Hypothalamus (tissue), 51 donors: ENCODE measurements around the gene PLD2.
A peak's percentile ranks its signal among the peaks of the same experiment; 100 is the strongest.
"Not testable (repeated sequence)": the region's sequence is repeated elsewhere in the genome, so short reads cannot be mapped to it uniquely, and the experiment has no call there.

Source experiments
- DNase-seq, 51 donors: peaks; one replicate each; lab custom pipeline; 2025; lab: John Stamatoyannopoulos, UW

PLD2 gene

DNA sequence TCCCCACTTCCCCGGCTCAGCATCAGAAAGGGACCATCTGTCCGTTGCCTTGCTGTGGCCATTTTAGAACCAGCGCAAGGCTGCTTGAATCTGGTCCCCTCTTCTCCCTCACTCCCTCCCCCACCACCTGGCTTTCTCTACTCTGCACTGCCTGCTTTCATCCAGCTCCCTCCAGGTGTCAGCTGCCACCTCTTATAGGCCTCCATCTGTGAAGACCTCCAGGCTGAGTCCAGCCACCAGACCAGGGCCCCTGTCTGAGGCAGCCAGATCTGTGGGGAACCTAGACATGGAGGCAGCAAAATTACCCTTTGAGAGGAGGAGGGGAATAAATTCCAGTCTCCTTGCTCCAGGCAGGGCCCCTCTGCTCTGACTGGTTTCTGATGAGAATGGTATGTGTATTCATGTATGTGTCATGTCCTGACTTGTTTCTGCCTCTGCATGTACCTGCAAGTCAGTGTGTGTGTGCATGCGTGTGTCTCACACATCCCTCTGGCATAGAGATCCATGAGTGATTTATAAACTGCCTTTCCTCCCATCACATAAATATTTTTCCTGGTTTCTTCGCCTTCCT, 47.2 kb downstream of the PLD2 start:
- DNase-seq: peak in 1 of 51 donors; percentile 29

DNA sequence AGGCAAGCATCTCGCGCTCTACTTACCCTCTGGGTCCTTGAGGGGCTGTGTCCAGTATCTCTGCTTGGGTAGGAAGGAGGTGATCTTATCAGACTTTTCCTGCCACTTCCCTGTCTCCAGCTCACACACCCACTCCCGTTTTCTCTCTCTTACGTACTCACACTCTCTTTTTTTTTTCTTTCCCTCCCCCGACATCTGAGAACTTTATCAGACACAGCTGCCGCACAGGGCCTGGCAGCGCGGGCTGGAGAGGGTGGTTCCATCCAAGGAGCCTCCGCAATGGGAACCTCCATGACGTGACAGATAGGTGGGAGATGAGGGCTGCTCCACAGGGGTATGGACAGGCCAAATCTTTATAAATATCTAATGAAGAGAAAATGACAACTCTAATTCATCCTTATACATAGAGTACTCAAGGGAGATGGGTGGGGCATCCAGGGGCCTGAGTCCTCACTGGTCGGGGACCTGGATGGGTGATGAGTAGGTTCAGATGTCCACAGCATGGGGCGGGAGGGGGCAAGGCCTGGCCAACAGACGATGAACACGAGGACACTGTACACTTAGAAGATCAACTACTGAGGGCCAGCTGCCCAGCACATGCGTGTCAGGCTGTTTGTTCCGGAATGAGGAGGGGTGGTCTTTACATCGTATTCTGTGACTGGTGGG, 49.5 kb downstream of the PLD2 start:
- DNase-seq: peak in 4 of 51 donors; percentile 38 to 60 (median 50)

DNA sequence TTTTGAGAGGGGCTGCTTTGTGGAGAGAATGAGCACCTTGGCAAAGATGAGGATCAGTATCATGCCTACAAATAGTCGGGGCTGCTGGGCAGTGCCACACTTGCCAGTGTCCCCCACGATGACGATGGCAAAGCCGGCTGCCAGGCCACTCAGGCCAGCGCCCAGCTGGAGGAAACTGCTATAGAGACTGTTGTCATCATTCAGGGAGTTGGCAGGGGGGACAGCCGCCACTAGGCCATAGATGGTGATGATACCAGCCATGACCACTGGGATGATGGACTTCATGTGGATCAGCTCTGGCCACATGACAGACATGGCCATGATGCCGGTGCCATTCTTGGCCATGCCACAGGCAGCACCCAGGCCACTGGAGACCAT, 50.0 kb downstream of the PLD2 start:
- DNase-seq: peak in 35 of 51 donors; percentile 17 to 79 (median 48)

DNA sequence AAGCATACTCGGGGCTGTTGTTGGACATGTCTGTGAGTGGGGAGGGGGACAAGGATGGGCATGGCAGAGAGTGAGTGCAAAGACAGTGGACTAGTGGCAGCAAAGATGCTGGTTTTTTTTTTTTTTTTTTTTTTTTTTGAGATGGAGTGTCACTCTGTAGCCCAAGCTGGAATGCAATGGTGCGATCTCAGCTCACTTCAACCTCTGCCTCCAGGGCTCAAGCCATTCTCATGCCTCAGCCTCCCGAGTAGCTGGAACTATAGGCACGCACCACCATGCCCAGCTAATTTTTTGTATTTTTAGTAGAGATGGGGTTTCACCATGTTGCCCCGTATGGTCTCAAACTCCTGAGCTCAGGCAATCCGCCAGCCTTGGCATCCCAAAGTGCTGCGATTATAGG, 50.4 kb downstream of the PLD2 start:
- DNase-seq: not testable (repeated sequence)

DNA sequence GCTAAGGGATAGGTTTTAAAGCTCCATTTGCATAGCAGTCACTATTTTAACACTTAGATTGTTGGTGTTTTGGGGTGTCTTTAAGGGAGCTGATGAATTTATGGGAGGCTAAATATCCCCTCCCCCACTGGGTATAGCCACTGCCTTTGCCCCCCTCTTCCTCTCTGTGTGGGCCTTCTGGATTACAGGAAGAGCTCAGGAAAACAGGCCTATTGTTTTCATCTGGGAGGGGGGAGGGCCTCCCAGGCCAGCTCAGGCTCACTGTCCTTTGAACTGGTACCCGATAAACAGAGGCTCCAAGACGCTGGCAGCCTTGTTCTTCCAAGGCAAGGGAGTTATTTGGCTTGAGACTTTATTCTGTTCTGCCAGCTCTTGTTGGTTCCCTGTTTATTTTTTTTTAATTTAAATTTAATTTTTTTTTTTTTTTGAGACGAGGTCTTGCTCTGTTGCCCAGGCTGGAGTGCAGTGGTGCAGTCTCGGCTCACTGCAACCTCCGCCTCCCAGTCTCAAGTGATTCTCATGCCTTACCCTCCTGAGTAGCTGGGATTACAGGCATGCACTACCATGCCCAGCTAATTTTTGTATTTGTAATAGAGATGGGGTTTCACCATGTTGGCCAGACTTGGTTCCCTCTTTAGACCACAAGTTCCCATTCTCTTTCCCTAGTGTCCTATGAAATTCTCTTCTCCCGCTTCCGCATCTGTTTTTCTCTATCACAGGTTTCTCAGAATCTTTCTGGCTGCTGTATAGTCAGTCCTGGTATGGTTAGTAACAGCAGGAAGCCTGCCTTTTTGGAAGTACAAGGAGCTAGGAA, 51.3 kb downstream of the PLD2 start:
- peak in 38 of 51 donors; percentile 10 to 88 (median 57) for DNase-seq

DNA sequence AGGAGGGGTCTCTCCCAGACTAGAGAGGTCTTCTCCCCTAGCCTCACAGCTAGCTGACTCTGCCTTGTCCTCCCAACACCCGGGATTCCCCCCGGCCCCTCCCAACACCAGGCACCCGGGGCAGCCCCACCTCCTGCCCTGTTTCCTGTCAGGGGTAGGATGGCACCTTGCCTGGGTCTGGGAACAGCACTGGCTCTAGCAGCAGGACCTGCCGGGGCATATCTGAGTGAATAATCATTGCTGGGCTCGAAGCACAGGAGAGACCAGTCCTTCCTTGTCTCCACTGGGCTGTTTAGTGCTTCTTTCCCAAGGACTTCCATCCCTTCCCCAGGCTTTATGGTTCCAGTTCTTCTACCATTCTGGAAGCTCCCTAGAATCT, 51.9 kb downstream of the PLD2 start:
- DNase-seq: peak in 37 of 51 donors; percentile 18 to 71 (median 44)

DNA sequence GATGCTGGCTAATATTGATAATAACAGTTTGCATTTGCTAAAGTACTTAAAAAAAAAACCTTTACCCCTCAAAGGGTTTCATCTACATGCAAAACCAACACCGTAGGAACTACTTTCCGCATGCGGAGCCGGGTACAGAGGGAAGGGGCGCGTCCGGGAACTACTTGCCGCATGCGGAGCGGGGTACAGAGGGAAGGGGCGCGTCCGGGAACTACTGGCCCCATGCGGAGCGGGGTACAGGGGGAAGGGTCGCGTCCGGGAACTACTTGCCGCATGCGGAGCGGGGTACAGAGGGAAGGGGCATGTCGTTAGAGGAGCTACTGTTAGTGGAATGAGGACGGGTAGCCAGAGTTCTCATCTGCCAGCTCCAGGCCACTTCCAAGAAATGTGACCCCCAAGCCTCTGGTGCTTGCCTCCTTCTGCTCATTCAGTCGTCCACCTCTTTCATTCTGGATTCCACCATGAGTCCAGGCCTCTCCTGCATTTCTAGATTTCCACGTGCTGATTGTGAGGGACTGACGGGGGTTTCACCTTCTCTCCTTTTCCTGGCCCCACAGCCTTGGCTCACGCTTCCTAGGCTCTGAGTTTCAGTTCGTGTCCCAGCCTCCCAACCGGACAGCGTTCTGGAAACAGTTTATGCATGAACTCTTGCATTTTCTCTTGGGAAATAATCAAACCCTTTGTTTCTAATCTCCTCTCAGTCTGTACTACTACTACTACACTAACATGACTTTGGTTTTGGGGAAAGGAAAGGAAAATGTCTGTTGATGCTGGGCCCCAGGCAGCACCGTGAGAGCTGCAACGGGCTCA, 53.1 kb downstream of the PLD2 start:
- peak in 8 of 51 donors; percentile 19 to 58 (median 32) for DNase-seq

DNA sequence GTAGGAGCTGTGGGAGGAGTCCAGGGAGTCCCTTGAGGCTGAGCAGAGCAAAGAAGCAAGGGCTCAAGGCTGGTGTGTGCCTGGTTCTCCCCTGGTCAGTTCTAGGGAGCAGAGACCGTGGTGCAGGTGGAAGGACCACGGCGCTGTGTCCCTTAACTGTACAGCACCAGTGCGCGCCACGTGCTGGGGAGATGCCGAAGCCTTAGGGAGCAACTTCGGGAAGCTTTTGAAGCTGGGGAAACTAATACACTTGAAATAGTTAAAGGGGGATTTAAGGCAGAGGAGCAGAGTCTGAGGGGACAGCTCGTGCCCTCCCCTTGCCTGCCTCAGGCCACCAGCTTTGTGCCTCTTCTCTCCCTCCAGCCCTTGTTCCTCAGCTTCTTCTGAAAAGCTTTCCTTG, 53.7 kb downstream of the PLD2 start:
- DNase-seq: no peak

DNA sequence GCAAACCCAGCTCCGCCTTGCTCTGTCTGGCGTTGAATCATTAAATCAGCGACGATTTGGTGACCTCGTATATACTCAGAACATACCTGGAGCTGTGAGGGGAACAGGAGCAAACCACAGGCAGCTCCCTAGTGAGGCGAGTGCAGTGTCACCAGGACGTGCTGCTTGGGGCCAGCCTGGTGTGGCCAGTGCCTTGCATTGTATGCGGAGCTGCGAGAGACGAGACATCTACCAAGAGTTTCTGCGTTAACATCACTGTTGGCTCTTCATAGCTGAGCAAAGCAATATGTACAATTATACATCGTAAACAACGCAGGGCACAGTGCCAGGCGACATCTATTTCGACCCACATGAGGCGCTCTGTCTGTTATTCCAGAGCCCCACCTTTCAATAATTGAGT, 54.1 kb downstream of the PLD2 start:
- DNase-seq: peak in 5 of 51 donors; percentile 14 to 47 (median 30)

DNA sequence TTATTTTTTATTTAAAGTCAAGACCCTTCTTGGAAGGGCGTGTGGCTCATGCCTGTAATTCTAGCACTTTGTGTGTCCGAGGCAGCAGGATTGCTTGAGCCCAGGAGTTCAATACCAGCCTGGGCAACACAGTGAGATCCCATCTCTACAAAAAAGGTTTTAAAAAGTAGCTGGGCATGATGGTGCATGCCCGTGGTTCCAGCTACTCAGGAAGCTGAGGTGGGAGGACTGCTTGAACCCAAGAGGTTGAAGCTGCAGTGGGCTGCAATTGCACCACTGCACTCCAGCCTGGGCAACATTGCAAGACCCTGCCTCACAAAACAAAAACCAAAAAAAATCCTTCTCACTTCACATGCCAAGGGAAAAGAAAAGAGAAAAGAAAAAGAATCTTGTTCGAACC, 55.8 kb downstream of the PLD2 start:
- DNase-seq: no peak

DNA sequence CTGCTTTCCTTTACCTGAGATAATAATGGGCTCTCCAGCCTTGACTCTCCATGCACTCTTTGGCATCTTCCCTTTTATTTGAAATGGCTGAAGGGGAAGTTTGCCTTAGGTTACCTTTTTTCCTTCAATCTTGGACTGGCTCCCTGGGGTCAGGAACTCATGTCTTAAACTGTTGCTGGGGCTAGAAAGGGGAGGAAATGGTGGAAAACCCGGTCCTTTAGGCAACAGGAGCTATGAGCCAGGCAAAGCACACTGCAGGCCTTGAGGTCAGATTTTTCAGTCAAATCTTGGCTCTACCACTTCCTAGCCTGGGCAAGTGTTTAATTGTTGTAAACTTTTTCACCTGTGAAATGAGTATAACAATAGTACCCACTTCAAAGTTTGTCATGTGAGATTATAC, 56.4 kb downstream of the PLD2 start:
- DNase-seq: no peak

DNA sequence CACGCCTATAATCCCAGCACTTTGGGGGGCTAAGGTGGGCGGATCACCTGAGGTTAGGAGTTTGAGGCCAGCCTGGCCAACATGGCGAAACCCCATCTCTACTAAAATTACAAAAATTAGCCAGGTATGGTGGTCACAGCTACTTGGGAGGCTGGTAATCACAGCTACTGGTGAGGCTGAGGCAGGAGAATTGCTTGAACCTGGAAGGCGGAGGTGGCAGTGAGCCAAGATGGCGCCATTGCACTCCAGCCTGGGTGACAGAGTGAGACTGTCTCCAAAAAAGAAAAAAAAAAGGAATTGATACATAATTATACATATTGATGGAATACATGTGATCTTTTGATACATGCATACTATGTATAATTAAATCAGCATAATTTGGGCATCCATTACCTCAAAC, 60.6 kb downstream of the PLD2 start:
- DNase-seq: not testable (repeated sequence)

DNA sequence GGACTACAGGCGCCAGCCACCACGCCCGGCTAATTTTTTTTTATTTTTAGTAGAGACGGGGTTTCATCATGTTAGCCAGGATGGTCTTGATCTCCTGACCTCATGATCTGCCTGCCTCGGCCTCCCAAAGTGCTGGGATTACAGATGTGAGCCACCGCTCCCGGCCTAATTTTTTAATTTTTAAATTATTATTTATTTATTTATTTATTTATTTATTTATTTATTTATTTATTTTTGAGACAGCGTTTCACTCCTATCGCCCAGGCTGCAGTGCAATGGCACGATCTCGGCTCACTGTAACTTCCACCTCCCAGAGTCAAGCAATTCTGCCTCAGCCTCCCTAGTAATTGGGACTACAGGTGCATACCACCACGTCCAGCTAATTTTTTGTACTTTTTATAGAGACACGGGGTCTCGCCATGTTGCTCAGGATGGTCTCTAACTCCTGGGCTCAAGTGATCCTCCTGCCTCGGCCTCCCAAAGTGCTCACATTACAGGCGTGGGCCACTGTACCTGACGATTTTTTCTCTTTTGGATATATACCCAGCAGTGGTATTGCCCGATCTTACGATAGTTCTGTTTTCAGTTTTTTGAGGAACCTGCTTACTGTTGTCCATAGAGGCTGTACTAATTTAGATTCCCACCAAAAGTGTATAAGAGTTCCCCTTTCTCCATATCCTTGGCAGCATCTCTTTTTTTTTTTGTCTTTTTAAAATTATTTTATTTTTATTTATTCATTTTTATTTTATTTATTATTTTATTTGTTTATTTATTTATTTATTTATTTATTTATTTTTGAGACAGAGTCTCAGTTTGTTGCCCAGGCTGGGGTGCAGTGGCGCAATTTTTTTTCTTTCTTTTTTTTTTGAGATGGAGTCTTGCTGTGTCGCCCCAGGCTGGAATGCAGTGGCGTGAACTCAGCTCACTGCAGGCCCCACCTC, 62.4 kb downstream of the PLD2 start:
- not testable (repeated sequence) for DNase-seq

DNA sequence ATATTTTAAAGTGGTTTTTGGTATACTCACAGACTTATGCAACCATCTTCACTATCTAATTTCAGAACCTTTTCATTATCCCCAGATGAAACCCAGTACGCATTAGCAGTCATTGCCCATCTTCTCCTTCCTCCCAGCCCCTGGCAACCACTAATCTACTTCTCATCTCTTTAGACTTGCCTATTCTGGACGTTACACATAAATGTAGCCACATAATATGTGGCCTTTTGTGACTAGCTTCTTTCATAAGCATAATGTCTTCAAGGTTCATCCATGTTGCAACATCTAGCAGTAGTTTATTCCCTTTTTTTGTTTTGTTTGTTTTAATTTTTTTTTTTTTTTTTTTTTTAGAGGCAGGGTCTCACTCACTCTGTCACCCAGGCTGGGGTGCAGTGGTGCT, 63.9 kb downstream of the PLD2 start:
- no peak for DNase-seq

DNA sequence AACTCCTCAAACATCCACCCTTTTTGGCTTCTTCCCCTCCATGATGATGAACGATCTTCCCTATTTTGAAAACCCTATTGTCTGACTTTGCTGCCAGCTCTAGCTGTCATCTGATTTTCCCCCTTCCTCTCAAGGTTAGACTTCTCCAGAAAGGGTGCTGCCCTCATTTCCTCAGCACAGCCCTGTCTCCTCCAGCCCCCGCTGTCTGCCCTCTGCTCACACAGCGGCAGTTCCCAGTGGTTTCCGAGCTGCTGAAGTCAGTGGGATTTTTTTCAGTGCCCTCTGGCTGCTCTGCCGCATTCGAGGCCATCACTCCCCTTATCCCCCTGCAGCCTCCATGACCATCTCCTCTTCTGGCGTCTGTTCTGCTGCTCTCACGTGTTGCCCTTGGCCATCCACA, 65.8 kb downstream of the PLD2 start:
- DNase-seq: peak in 33 of 51 donors; percentile 11 to 63 (median 30)
